DOHH2 (cell line): ENCODE data around the gene COL27A1.

ENCODE experiments used
- H3F3A ChIP-seq: fragments of 200-600 bp; sonication (generic), shearing (Covaris generic); 2 replicates; pipeline ENCODE4 v1.6.0; 2016; ENCODE audit warnings: antibody characterized with exemption, mild to moderate bottlenecking; ENCODE audit not compliant: control insufficient read depth, insufficient read depth
- H3K27ac ChIP-seq: fragments of 200-600 bp; sonication (generic); 2 replicates; pipeline ENCODE4 v1.5.1; 2014; ENCODE audit warnings: low read depth, mild to moderate bottlenecking, low read length, moderate library complexity
- H3K27me3 ChIP-seq: fragments of 200-600 bp; sonication (generic); 2 replicates; pipeline ENCODE4 v1.6.1; 2014; ENCODE audit warnings: mild to moderate bottlenecking, low read length, mixed read lengths; ENCODE audit not compliant: control insufficient read depth
- H3K36me3 ChIP-seq: fragments of 200-600 bp; sonication (generic); 2 replicates; pipeline ENCODE4 v1.6.1; 2014; ENCODE audit warnings: mild to moderate bottlenecking, low read length, moderate library complexity, mixed read lengths; ENCODE audit not compliant: control insufficient read depth
- H3K4me1 ChIP-seq: fragments of 200-600 bp; sonication (generic); 2 replicates; pipeline ENCODE4 v1.6.1; 2014; ENCODE audit warnings: mild to moderate bottlenecking, low read length, mixed read lengths; ENCODE audit not compliant: control insufficient read depth
- H3K4me2 ChIP-seq: fragments of 200-600 bp; sonication (generic); 2 replicates; pipeline ENCODE4 v1.6.0; 2014; ENCODE audit warnings: mild to moderate bottlenecking, low read length, moderate library complexity
- H3K4me3 ChIP-seq: fragments of 200-600 bp; sonication (generic); 2 replicates; pipeline ENCODE4 v1.5.1; 2014; ENCODE audit warnings: mild to moderate bottlenecking, low read length, mixed read lengths
- H3K79me2 ChIP-seq: fragments of 200-600 bp; sonication (generic); 2 replicates; pipeline ENCODE4 v1.6.1; 2014; ENCODE audit warnings: mild to moderate bottlenecking, low read length, mixed read lengths; ENCODE audit not compliant: control insufficient read depth
- H3K9me2 ChIP-seq: fragments of 200-600 bp; sonication (generic); replicated peaks from 2 replicates; pipeline ENCODE4 v1.6.1; 2014; ENCODE audit warnings: mild to moderate bottlenecking, low read length, mixed read lengths; ENCODE audit not compliant: control insufficient read depth
- H3K9me3 ChIP-seq: fragments of 200-600 bp; sonication (generic); 2 replicates; pipeline ENCODE4 v1.6.1; 2014; ENCODE audit warnings: antibody characterized with exemption, low read length, mixed read lengths; ENCODE audit not compliant: control insufficient read depth, insufficient read depth
- H4K20me1 ChIP-seq: fragments of 200-600 bp; sonication (generic); 2 replicates; pipeline ENCODE4 v1.6.0; 2014; ENCODE audit warnings: low read depth, mild to moderate bottlenecking, antibody characterized with exemption, low read length, moderate library complexity; ENCODE audit not compliant: control insufficient read depth, insufficient read depth
- CTCF ChIP-seq: fragments of 200-600 bp; sonication (generic); IDR thresholded peaks from one replicate; pipeline ENCODE4 v1.5.1; 2014; ENCODE audit warnings: antibody characterized with exemption, mild to moderate bottlenecking, low read depth, low read length; ENCODE audit not compliant: poor library complexity, severe bottlenecking
- EZH2phosphoT487 ChIP-seq: fragments of 200-600 bp; sonication (generic); IDR thresholded peaks from 2 replicates; pipeline ENCODE4 v1.6.1; 2017; ENCODE audit warnings: borderline replicate concordance, mild to moderate bottlenecking, antibody characterized with exemption, low read length, moderate library complexity, mixed read lengths

Gene COL27A1

GRCh38 chr9:114264806-114265550, 109.6 kb downstream of the COL27A1 start:
- Histone ChIP-seq H3K4me1 (no peaks in the 10 kb centered on the region), H3K36me3 (no peaks in the 10 kb centered on the region), H3K9me3 (no peaks in the 10 kb centered on the region), H3F3A (no peaks in the 10 kb centered on the region), H3K4me2 (no peak overlapping the region), H3K27me3 (no peaks in the 10 kb centered on the region), H3K79me2 (no peaks in the 10 kb centered on the region), H3K27ac (no peak overlapping the region), H3K4me3 (no peak overlapping the region), H4K20me1 (no peaks in the 10 kb centered on the region), H3K9me2 (no peaks in the 10 kb centered on the region)
- no peak for TF ChIP-seq CTCF
- TF ChIP-seq EZH2phosphoT487, result no peak

- Histone ChIP-seq H3K4me3 (no peak overlapping the region), H4K20me1 (no peaks in the 10 kb centered on the region), H3K4me1 (no peaks in the 10 kb centered on the region), H3K4me2 (no peak overlapping the region), H3K79me2 (no peaks in the 10 kb centered on the region), H3K27ac (no peak overlapping the region), H3K27me3 (no peaks in the 10 kb centered on the region), H3F3A (no peaks in the 10 kb centered on the region), H3K36me3 (no peaks in the 10 kb centered on the region), H3K9me2 (no peaks in the 10 kb centered on the region), H3K9me3 (no peaks in the 10 kb centered on the region)
- no peak for TF ChIP-seq EZH2phosphoT487
- TF ChIP-seq CTCF, result no peak
These were observed 111.6 kb downstream of the COL27A1 start for GRCh38 chr9:114266969-114267368.

GRCh38 chr9:114269023-114269422, 113.7 kb downstream of the COL27A1 start:
- Histone ChIP-seq H3K27ac (no peak overlapping the region), H3K79me2 (no peaks in the 10 kb centered on the region), H3K4me2 (no peak overlapping the region), H3K9me3 (no peaks in the 10 kb centered on the region), H3K9me2 (no peaks in the 10 kb centered on the region), H3K4me1 (no peaks in the 10 kb centered on the region), H3F3A (no peaks in the 10 kb centered on the region), H3K4me3 (no peak overlapping the region), H3K27me3 (no peaks in the 10 kb centered on the region), H3K36me3 (no peaks in the 10 kb centered on the region), H4K20me1 (no peaks in the 10 kb centered on the region)
- no peak for TF ChIP-seq CTCF
- no peak for TF ChIP-seq EZH2phosphoT487
